ENCODE data around the gene CDC26. TPM values are rescaled to one million over a fixed set of nuclear protein-coding genes. Genes with fewer than 3 reads are reported as not detected.

The CDC26 gene
- total and polyA plus RNA-seq, 2 experiments from 2014 or later: 39.8 to 77.2 TPM

- Histone ChIP-seq H3K9me2 (replicated peaks; ENCODE audit: insufficient read depth) (no peaks in the 10 kb centered on the region), H3K79me2 (peaks cover 14% of the 10 kb centered on the region), H4K20me1 (ENCODE audit: insufficient read depth, poor library complexity, severe bottlenecking) (no peaks in the 10 kb centered on the region), H3K4me1 (ENCODE audit: insufficient read depth) (peaks cover 3% of the 10 kb centered on the region), H3K36me3 (replicated peaks; ENCODE audit: insufficient read depth, low read depth) (no peaks in the 10 kb centered on the region), H3K4me2 (peak overlapping the region; percentile 33), H3K9me3 (ENCODE audit: low read depth) (no peaks in the 10 kb centered on the region), H3K27me3 (no peaks in the 10 kb centered on the region), H3K27ac (no peak overlapping the region), H3K4me3 (no peak overlapping the region), H2AFZ (no peak overlapping the region)
- WGBS (ENCODE audit: low lambda C conversion rate, missing lambda C conversion rate): 84% methylated on average over 2 of the region's 2 CpGs
- TF ChIP-seq CTCF (IDR thresholded peaks at IDR 0.05; ENCODE audit: poor library complexity) (no peak), EZH2phosphoT487 (IDR thresholded peaks at IDR 0.05; ENCODE audit: low read depth, severe bottlenecking, unreplicated experiment) (no peak), EZH2 (IDR thresholded peaks at IDR 0.05; ENCODE audit: borderline replicate concordance) (no peak)
- DNase-seq (ENCODE audit: low spot score): no peak
These were observed 6.0 kb downstream of the CDC26 start for GRCh38 chr9:113269355-113269754.

- H2AFZ ChIP-seq: no peak overlapping the region
- H3K36me3 ChIP-seq (replicated peaks; ENCODE audit: insufficient read depth, low read depth): no peaks in the 10 kb centered on the region
- H3K9me2 ChIP-seq (replicated peaks; ENCODE audit: insufficient read depth): no peaks in the 10 kb centered on the region
- TF ChIP-seq EZH2 (IDR thresholded peaks at IDR 0.05; ENCODE audit: borderline replicate concordance): no peak
- H3K27ac ChIP-seq: no peak overlapping the region
- no peak overlapping the region for H3K4me2 ChIP-seq
- WGBS (ENCODE audit: low lambda C conversion rate, missing lambda C conversion rate): 95% methylated on average over 4 of the region's 4 CpGs
- no peak overlapping the region for H3K4me3 ChIP-seq
- DNase-seq (ENCODE audit: low spot score): no peak
- peaks cover 1% of the 10 kb centered on the region for H3K79me2 ChIP-seq
- H3K9me3 ChIP-seq (ENCODE audit: low read depth): no peaks in the 10 kb centered on the region
- no peaks in the 10 kb centered on the region for H3K27me3 ChIP-seq
- H4K20me1 ChIP-seq (ENCODE audit: insufficient read depth, poor library complexity, severe bottlenecking): no peaks in the 10 kb centered on the region
- no peaks in the 10 kb centered on the region for H3K4me1 ChIP-seq (ENCODE audit: insufficient read depth)
These were observed 7.3 kb downstream of the CDC26 start for GRCh38 chr9:113267911-113268566.

GRCh38 chr9:113266174-113266573, 9.2 kb downstream of the CDC26 start:
- H3K27me3 ChIP-seq: no peaks in the 10 kb centered on the region
- DNase-seq (ENCODE audit: low spot score): no peak
- H4K20me1 ChIP-seq (ENCODE audit: insufficient read depth, poor library complexity, severe bottlenecking): no peaks in the 10 kb centered on the region
- no peaks in the 10 kb centered on the region for H3K9me3 ChIP-seq (ENCODE audit: low read depth)
- H3K4me3 ChIP-seq: no peak overlapping the region
- TF ChIP-seq CTCF (IDR thresholded peaks at IDR 0.05; ENCODE audit: poor library complexity) (no peak), EZH2 (IDR thresholded peaks at IDR 0.05; ENCODE audit: borderline replicate concordance) (no peak), EZH2phosphoT487 (IDR thresholded peaks at IDR 0.05; ENCODE audit: low read depth, severe bottlenecking, unreplicated experiment) (no peak)
- no peak overlapping the region for H3K4me2 ChIP-seq
- WGBS (ENCODE audit: low lambda C conversion rate, missing lambda C conversion rate): 73% methylated on average over 3 of the region's 3 CpGs
- no peak overlapping the region for H3K27ac ChIP-seq
- no peaks in the 10 kb centered on the region for H3K36me3 ChIP-seq (replicated peaks; ENCODE audit: insufficient read depth, low read depth)
- no peaks in the 10 kb centered on the region for H3K4me1 ChIP-seq (ENCODE audit: insufficient read depth)
- no peaks in the 10 kb centered on the region for H3K9me2 ChIP-seq (replicated peaks; ENCODE audit: insufficient read depth)
- no peak overlapping the region for H2AFZ ChIP-seq
- H3K79me2 ChIP-seq: no peaks in the 10 kb centered on the region

GRCh38 chr9:113261917-113262671, 13.3 kb downstream of the CDC26 start:
- H4K20me1 ChIP-seq (ENCODE audit: insufficient read depth, poor library complexity, severe bottlenecking): no peaks in the 10 kb centered on the region
- no peaks in the 10 kb centered on the region for H3K27me3 ChIP-seq
- H3K27ac ChIP-seq: no peak overlapping the region
- H3K9me3 ChIP-seq (ENCODE audit: low read depth): no peaks in the 10 kb centered on the region
- no peaks in the 10 kb centered on the region for H3K9me2 ChIP-seq (replicated peaks; ENCODE audit: insufficient read depth)
- H3K4me1 ChIP-seq (ENCODE audit: insufficient read depth): no peaks in the 10 kb centered on the region
- 94% methylated on average over 1 of the region's 1 CpG for WGBS (ENCODE audit: low lambda C conversion rate, missing lambda C conversion rate)
- no peak overlapping the region for H3K4me3 ChIP-seq
- TF ChIP-seq EZH2phosphoT487 (IDR thresholded peaks at IDR 0.05; ENCODE audit: low read depth, severe bottlenecking, unreplicated experiment) (no peak), EZH2 (IDR thresholded peaks at IDR 0.05; ENCODE audit: borderline replicate concordance) (no peak), CTCF (IDR thresholded peaks at IDR 0.05; ENCODE audit: poor library complexity) (no peak)
- H2AFZ ChIP-seq: no peak overlapping the region
- H3K36me3 ChIP-seq (replicated peaks; ENCODE audit: insufficient read depth, low read depth): no peaks in the 10 kb centered on the region
- H3K79me2 ChIP-seq: no peaks in the 10 kb centered on the region
- H3K4me2 ChIP-seq: no peak overlapping the region
- no peak for DNase-seq (ENCODE audit: low spot score)

All from hepatocyte (in vitro differentiated cells).